ENCODE data around the gene AOPEP.

DNA sequence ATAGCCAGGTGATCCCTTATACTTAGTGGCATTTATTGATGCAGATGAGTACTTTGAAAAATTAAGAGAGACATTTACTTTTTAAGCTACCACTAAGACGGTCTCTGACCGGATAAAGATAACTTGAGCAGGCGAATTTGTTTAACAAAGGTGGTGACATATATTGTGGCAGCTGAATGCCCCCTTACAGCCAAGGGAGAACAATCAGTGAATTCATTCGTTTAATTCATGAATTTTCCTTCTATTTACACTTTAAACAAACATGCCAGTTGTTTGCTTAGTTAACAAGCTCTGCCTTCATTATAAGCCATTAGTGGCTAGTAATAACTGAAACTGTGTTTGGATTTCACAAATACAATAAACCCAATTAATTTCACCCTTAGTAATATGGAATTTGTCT is 187.1 kb downstream of the AOPEP start:
- TF ChIP-seq, protein P1, sequence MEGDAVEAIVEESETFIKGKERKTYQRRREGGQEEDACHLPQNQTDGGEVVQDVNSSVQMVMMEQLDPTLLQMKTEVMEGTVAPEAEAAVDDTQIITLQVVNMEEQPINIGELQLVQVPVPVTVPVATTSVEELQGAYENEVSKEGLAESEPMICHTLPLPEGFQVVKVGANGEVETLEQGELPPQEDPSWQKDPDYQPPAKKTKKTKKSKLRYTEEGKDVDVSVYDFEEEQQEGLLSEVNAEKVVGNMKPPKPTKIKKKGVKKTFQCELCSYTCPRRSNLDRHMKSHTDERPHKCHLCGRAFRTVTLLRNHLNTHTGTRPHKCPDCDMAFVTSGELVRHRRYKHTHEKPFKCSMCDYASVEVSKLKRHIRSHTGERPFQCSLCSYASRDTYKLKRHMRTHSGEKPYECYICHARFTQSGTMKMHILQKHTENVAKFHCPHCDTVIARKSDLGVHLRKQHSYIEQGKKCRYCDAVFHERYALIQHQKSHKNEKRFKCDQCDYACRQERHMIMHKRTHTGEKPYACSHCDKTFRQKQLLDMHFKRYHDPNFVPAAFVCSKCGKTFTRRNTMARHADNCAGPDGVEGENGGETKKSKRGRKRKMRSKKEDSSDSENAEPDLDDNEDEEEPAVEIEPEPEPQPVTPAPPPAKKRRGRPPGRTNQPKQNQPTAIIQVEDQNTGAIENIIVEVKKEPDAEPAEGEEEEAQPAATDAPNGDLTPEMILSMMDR (conservative IDR thresholded peaks at IDR 0.05 in 1 of 2, IDR thresholded peaks at IDR 0.05 in 1 of 2; ENCODE audit: low read depth in 1 of 2, low read length in 2 of 2) = no peak
- no peak for TF ChIP-seq EZH2 (IDR thresholded peaks at IDR 0.05; ENCODE audit: low read length, missing control alignments)
